Stimulated activated naive CD8-positive, alpha-beta T cell treated with anti-CD3 and anti-CD28 coated beads, Interleukin-15, amount 100 ng/mL, for 72 hours (primary cell): ENCODE measurements around the gene TNFAIP8L1.

Source experiments
- ATAC-seq: fragments of 150-1000 bp; cut with Tn5 transposase; 2 replicates; pipeline ENCODE4 v1.10.0; 2021; ENCODE audit warnings: mild to moderate bottlenecking, moderate library complexity
- DNase-seq, 2 donors: peaks; one replicate each; pipeline ENCODE4 v3.0.0; 2021 to 2022
- H3K27ac Mint-ChIP-seq, 2 donors: one replicate each; pipeline ENCODE4 v1.8.0; 2022; ENCODE audit warnings: mild to moderate bottlenecking in 2 of 2, mixed read lengths in 2 of 2, moderate library complexity in 2 of 2
- H3K27me3 Mint-ChIP-seq: one replicate; pipeline ENCODE4 v1.8.0; 2022; ENCODE audit warnings: mixed read lengths
- H3K4me1 Mint-ChIP-seq: one replicate; pipeline ENCODE4 v1.8.0; 2022; ENCODE audit warnings: mild to moderate bottlenecking, mixed read lengths
- H3K4me3 Mint-ChIP-seq, 2 donors: one replicate each; pipeline ENCODE4 v1.8.0; 2022; ENCODE audit warnings: mild to moderate bottlenecking in 2 of 2, mixed read lengths in 2 of 2, moderate library complexity in 1 of 2
- H3K9me3 Mint-ChIP-seq, 2 donors: one replicate each; pipeline ENCODE4 v1.8.0; 2022; ENCODE audit warnings: mixed read lengths in 2 of 2

TNFAIP8L1 gene

GRCh38 chr19:4602173-4602788 is 37.0 kb upstream of the TNFAIP8L1 start:
- Mint-ChIP-seq H3K27me3 (peaks cover 23% of the 10 kb centered on the region), H3K27ac (no peak overlapping the region), H3K4me3 (no peak overlapping the region), H3K4me1 (peaks cover 13% of the 10 kb centered on the region), H3K9me3 (no peaks in the 10 kb centered on the region)
- no peak for DNase-seq
- no peak for ATAC-seq

GRCh38 chr19:4602915-4603314 is 36.4 kb upstream of the TNFAIP8L1 start:
- peaks cover 22% of the 10 kb centered on the region for H3K27me3 Mint-ChIP-seq
- no peak overlapping the region for H3K4me3 Mint-ChIP-seq
- H3K9me3 Mint-ChIP-seq: no peaks in the 10 kb centered on the region
- H3K27ac Mint-ChIP-seq: no peak overlapping the region
- no peak for DNase-seq
- no peak for ATAC-seq
- peaks cover 10% of the 10 kb centered on the region for H3K4me1 Mint-ChIP-seq

GRCh38 chr19:4604912-4605311 is 34.4 kb upstream of the TNFAIP8L1 start:
- no peaks in the 10 kb centered on the region for H3K9me3 Mint-ChIP-seq
- peaks cover 5% of the 10 kb centered on the region for H3K4me1 Mint-ChIP-seq
- no peak overlapping the region for H3K27ac Mint-ChIP-seq
- ATAC-seq: no peak
- H3K27me3 Mint-ChIP-seq: peaks cover 13% of the 10 kb centered on the region
- H3K4me3 Mint-ChIP-seq: no peak overlapping the region
- no peak for DNase-seq

GRCh38 chr19:4606181-4606580 is 33.1 kb upstream of the TNFAIP8L1 start:
- Mint-ChIP-seq H3K4me1 (peaks cover 5% of the 10 kb centered on the region), H3K27me3 (peaks cover 26% of the 10 kb centered on the region), H3K27ac (no peak overlapping the region), H3K9me3 (no peaks in the 10 kb centered on the region), H3K4me3 (no peak overlapping the region)
- no peak for DNase-seq
- ATAC-seq: no peak

- ATAC-seq: peak; percentile 60
- Mint-ChIP-seq H3K4me3 (peak overlapping the region in 1 of 2 donors; percentile 11), H3K27ac (no peak overlapping the region), H3K4me1 (peaks cover 5% of the 10 kb centered on the region), H3K9me3 (no peaks in the 10 kb centered on the region), H3K27me3 (peaks cover 29% of the 10 kb centered on the region)
- no peak for DNase-seq
Observed at GRCh38 chr19:4606921-4607678, 32.2 kb upstream of the TNFAIP8L1 start.

GRCh38 chr19:4609878-4610511 is 29.3 kb upstream of the TNFAIP8L1 start:
- H3K4me3 Mint-ChIP-seq: no peak overlapping the region
- ATAC-seq: no peak

GRCh38 chr19:4613254-4613751 is 26.0 kb upstream of the TNFAIP8L1 start:
- ATAC-seq (no peak), DNase-seq (no peak)
- Mint-ChIP-seq H3K9me3 (no peaks in the 10 kb centered on the region), H3K27ac (no peak overlapping the region), H3K4me3 (no peak overlapping the region), H3K4me1 (no peaks in the 10 kb centered on the region), H3K27me3 (peaks cover 28% of the 10 kb centered on the region)

More at GRCh38 chr19:4609878-4610511, 29.3 kb upstream of the TNFAIP8L1 start:
- no peak for DNase-seq
- Mint-ChIP-seq H3K9me3 (no peaks in the 10 kb centered on the region), H3K4me1 (peaks cover 5% of the 10 kb centered on the region), H3K27ac (no peak overlapping the region), H3K27me3 (peaks cover 29% of the 10 kb centered on the region)

- no peak for DNase-seq
- peak overlapping the region in 1 of 2 donors; percentile 70 for H3K27ac Mint-ChIP-seq
- H3K4me3 Mint-ChIP-seq: no peak overlapping the region
- no peak for ATAC-seq
- H3K27me3 Mint-ChIP-seq: peaks cover 8% of the 10 kb centered on the region
- no peaks in the 10 kb centered on the region for H3K9me3 Mint-ChIP-seq
- no peaks in the 10 kb centered on the region for H3K4me1 Mint-ChIP-seq
Observed at GRCh38 chr19:4618019-4618418, 21.3 kb upstream of the TNFAIP8L1 start.

GRCh38 chr19:4619668-4620294 is 19.5 kb upstream of the TNFAIP8L1 start:
- peaks cover 16% of the 10 kb centered on the region for H3K27me3 Mint-ChIP-seq
- no peak overlapping the region for H3K27ac Mint-ChIP-seq
- H3K4me3 Mint-ChIP-seq: no peak overlapping the region
- H3K4me1 Mint-ChIP-seq: no peaks in the 10 kb centered on the region
- H3K9me3 Mint-ChIP-seq: no peaks in the 10 kb centered on the region
- DNase-seq: no peak
- ATAC-seq: no peak

- peaks cover 16% of the 10 kb centered on the region for H3K27me3 Mint-ChIP-seq
Observed at GRCh38 chr19:4620675-4621074, 18.6 kb upstream of the TNFAIP8L1 start.

GRCh38 chr19:4622695-4623421 is 16.5 kb upstream of the TNFAIP8L1 start:
- Mint-ChIP-seq H3K27me3 (peaks cover 12% of the 10 kb centered on the region), H3K9me3 (no peaks in the 10 kb centered on the region), H3K4me3 (no peak overlapping the region), H3K4me1 (no peaks in the 10 kb centered on the region), H3K27ac (peak overlapping the region in 1 of 2 donors; percentile 85)
- ATAC-seq: no peak
- no peak for DNase-seq

More at GRCh38 chr19:4620675-4621074, 18.6 kb upstream of the TNFAIP8L1 start:
- Mint-ChIP-seq H3K27ac (no peak overlapping the region), H3K4me1 (no peaks in the 10 kb centered on the region), H3K9me3 (no peaks in the 10 kb centered on the region), H3K4me3 (no peak overlapping the region)
- DNase-seq (no peak), ATAC-seq (no peak)

GRCh38 chr19:4624301-4624700 is 15.0 kb upstream of the TNFAIP8L1 start:
- ATAC-seq: no peak
- Mint-ChIP-seq H3K9me3 (no peaks in the 10 kb centered on the region), H3K27me3 (peaks cover 8% of the 10 kb centered on the region), H3K4me3 (no peak overlapping the region), H3K27ac (peak overlapping the region in 1 of 2 donors; percentile 78), H3K4me1 (no peaks in the 10 kb centered on the region)
- DNase-seq: no peak

- Mint-ChIP-seq H3K27ac (no peak overlapping the region), H3K9me3 (no peaks in the 10 kb centered on the region)
Observed at GRCh38 chr19:4624733-4625362, 14.5 kb upstream of the TNFAIP8L1 start.

GRCh38 chr19:4633140-4633967 is 6.0 kb upstream of the TNFAIP8L1 start:
- no peaks in the 10 kb centered on the region for H3K9me3 Mint-ChIP-seq
- no peak overlapping the region for H3K27ac Mint-ChIP-seq
- peak; percentile 64 to 66 for DNase-seq
- ATAC-seq: peak; percentile 63
- no peak overlapping the region for H3K4me3 Mint-ChIP-seq
- H3K27me3 Mint-ChIP-seq: no peaks in the 10 kb centered on the region
- peaks cover 39% of the 10 kb centered on the region for H3K4me1 Mint-ChIP-seq

More at GRCh38 chr19:4624733-4625362, 14.5 kb upstream of the TNFAIP8L1 start:
- no peak overlapping the region for H3K4me3 Mint-ChIP-seq
- no peaks in the 10 kb centered on the region for H3K4me1 Mint-ChIP-seq
- DNase-seq (no peak), ATAC-seq (no peak)
- peaks cover 8% of the 10 kb centered on the region for H3K27me3 Mint-ChIP-seq
